Neuronal stem cell (in vitro differentiated cells): Measurements from ENCODE around the gene NKAIN4.

Experiments used
- DNase-seq: peaks from one replicate; pipeline ENCODE4 v3.0.0-alpha.2; 2013; ENCODE audit warnings: low spot score
- H2AFZ ChIP-seq: one replicate; pipeline ENCODE4 v1.6.1; 2013; ENCODE audit warnings: mild to moderate bottlenecking, low read length, inconsistent platforms
- H2AK5ac ChIP-seq: 2 replicates; pipeline ENCODE4 v1.6.1; 2013; ENCODE audit warnings: low read depth, mild to moderate bottlenecking, inconsistent platforms, low read length, moderate library complexity, mixed read lengths
- H2BK120ac ChIP-seq: 2 replicates; pipeline ENCODE4 v1.6.1; 2013; ENCODE audit warnings: low read depth, mild to moderate bottlenecking, inconsistent platforms, low read length, moderate library complexity, mixed read lengths
- H2BK12ac ChIP-seq: one replicate; pipeline ENCODE4 v1.6.1; 2013; ENCODE audit warnings: low read length, inconsistent platforms
- H2BK15ac ChIP-seq: 2 replicates; pipeline ENCODE4 v1.6.1; 2013; ENCODE audit warnings: mild to moderate bottlenecking, low read length, inconsistent platforms, mixed read lengths
- H2BK5ac ChIP-seq: one replicate; pipeline ENCODE4 v1.6.1; 2013; ENCODE audit warnings: inconsistent platforms, mild to moderate bottlenecking, low read length, moderate library complexity
- H3K14ac ChIP-seq: one replicate; pipeline ENCODE4 v1.6.1; 2013; ENCODE audit warnings: low read length, inconsistent platforms
- H3K18ac ChIP-seq: 2 replicates; pipeline ENCODE4 v1.6.1; 2013; ENCODE audit warnings: low read length, inconsistent platforms
- H3K23ac ChIP-seq: 2 replicates; pipeline ENCODE4 v1.6.1; 2013; ENCODE audit warnings: low read depth, mild to moderate bottlenecking, mixed read lengths, low read length, inconsistent platforms; ENCODE audit not compliant: poor library complexity
- H3K27ac ChIP-seq: replicated peaks from 3 replicates; pipeline ENCODE4 v1.5.1; 2013; ENCODE audit warnings: low read length, inconsistent platforms
- H3K27me3 ChIP-seq, 3 experiments: 2 replicates each; pipeline ENCODE4 v1.6.1; 2013; ENCODE audit warnings: low read length in 3 of 3, mild to moderate bottlenecking in 2 of 3, inconsistent platforms in 1 of 3, low read depth in 1 of 3, mixed read lengths in 1 of 3, moderate library complexity in 1 of 3; ENCODE audit not compliant: control insufficient read depth in 3 of 3, insufficient read depth in 3 of 3
- H3K36me3 ChIP-seq, 2 donors: replicated peaks in 1 of 2; 2 replicates each; pipeline ENCODE4 v1.6.1; 2013; ENCODE audit warnings: low read length in 2 of 2; ENCODE audit not compliant: control insufficient read depth in 2 of 2, insufficient read depth in 2 of 2
- H3K4ac ChIP-seq: 2 replicates; pipeline ENCODE4 v1.6.1; 2013; ENCODE audit warnings: inconsistent platforms, mild to moderate bottlenecking, low read length, moderate library complexity
- H3K4me1 ChIP-seq, 2 donors: 1 replicate in 1 of 2; 2 replicates in 1 of 2; pipeline ENCODE4 v1.6.1; 2013; ENCODE audit warnings: low read length in 2 of 2, low read depth in 1 of 2; ENCODE audit not compliant: control insufficient read depth in 2 of 2, insufficient read depth in 1 of 2
- H3K4me2 ChIP-seq: one replicate; pipeline ENCODE4 v1.6.1; 2013; ENCODE audit warnings: mild to moderate bottlenecking, low read length, inconsistent platforms; ENCODE audit not compliant: insufficient read depth, poor library complexity, severe bottlenecking
- H3K4me3 ChIP-seq, 2 donors: 2 replicates each; pipeline ENCODE4 v1.5.1; 2013; ENCODE audit warnings: low read length in 2 of 2, mild to moderate bottlenecking in 2 of 2, inconsistent platforms in 1 of 2, moderate library complexity in 1 of 2
- H3K79me1 ChIP-seq: one replicate; pipeline ENCODE4 v1.6.1; 2013; ENCODE audit warnings: low read depth, mild to moderate bottlenecking, inconsistent platforms, low read length, moderate library complexity
- H3K9ac ChIP-seq: one replicate; pipeline ENCODE4 v1.6.1; 2013; ENCODE audit warnings: mild to moderate bottlenecking, low read depth, low read length, inconsistent platforms; ENCODE audit not compliant: poor library complexity
- H3K9me3 ChIP-seq, 2 donors: replicated peaks in 1 of 2; 2 replicates each; pipeline versions ENCODE3 to v1.6.1; 2013; ENCODE audit warnings: low read length in 2 of 2, mild to moderate bottlenecking in 2 of 2, inconsistent platforms in 1 of 2, low read depth in 1 of 2, mixed read lengths in 1 of 2, moderate library complexity in 1 of 2; ENCODE audit not compliant: control insufficient read depth in 2 of 2, insufficient read depth in 1 of 2
- H4K8ac ChIP-seq: one replicate; pipeline ENCODE4 v1.6.1; 2013; ENCODE audit warnings: low read depth, mild to moderate bottlenecking, inconsistent platforms, low read length, moderate library complexity
- H4K91ac ChIP-seq: one replicate; pipeline ENCODE4 v1.6.1; 2013; ENCODE audit warnings: low read length, low read depth, mild to moderate bottlenecking, inconsistent platforms; ENCODE audit not compliant: poor library complexity
- WGBS, 2 donors: extraction: QIAGEN DNeasy Blood & Tissue Kit; methylation state at CpG; one replicate each; pipeline ENCODE4 v1.1.7; 2013; ENCODE audit warnings: missing lambda C conversion rate in 2 of 2, mixed read lengths in 1 of 2; ENCODE audit not compliant: insufficient read length in 2 of 2, insufficient replicate concordance in 1 of 2; ENCODE audit errors: extremely low coverage in 2 of 2; 5-methylcytosine and 5-hydroxymethylcytosine counted together

Gene NKAIN4

GRCh38 chr20:63288581-63289251 lies 34.5 kb upstream of the NKAIN4 start:
- H3K9ac ChIP-seq: no peak overlapping the region
- peaks cover 28 to 56% of the 10 kb centered on the region in 2 donors for H3K36me3 ChIP-seq
- no peak overlapping the region for H2BK12ac ChIP-seq
- H3K4ac ChIP-seq: no peak overlapping the region
- H3K4me2 ChIP-seq: no peak overlapping the region
- no peak overlapping the region for H3K4me3 ChIP-seq
- peak overlapping the region; percentile 55 for H3K23ac ChIP-seq
- H3K27me3 ChIP-seq: no peaks in the 10 kb centered on the region
- peaks cover 11% of the 10 kb centered on the region for H3K79me1 ChIP-seq
- H2AK5ac ChIP-seq: no peak overlapping the region
- H3K9me3 ChIP-seq: no peaks in the 10 kb centered on the region
- no peak overlapping the region for H2AFZ ChIP-seq
- H2BK5ac ChIP-seq: no peak overlapping the region
- no peak for DNase-seq
- no peak overlapping the region for H4K8ac ChIP-seq
- H4K91ac ChIP-seq: no peak overlapping the region
- no CpG with 5 or more reads among the region's 28 CpGs for WGBS, 2 donors
- H2BK15ac ChIP-seq: no peak overlapping the region
- peaks cover 0 to 6% of the 10 kb centered on the region in 2 donors for H3K4me1 ChIP-seq
- no peak overlapping the region for H3K18ac ChIP-seq
- no peak overlapping the region for H2BK120ac ChIP-seq
- H3K27ac ChIP-seq: no peak overlapping the region
- no peak overlapping the region for H3K14ac ChIP-seq

- H3K27me3 ChIP-seq: no peaks in the 10 kb centered on the region
- H2AK5ac ChIP-seq: no peak overlapping the region
- no peak overlapping the region for H2AFZ ChIP-seq
- no peak overlapping the region for H3K14ac ChIP-seq
- H3K9me3 ChIP-seq: no peaks in the 10 kb centered on the region
- H3K4ac ChIP-seq: no peak overlapping the region
- no peak for DNase-seq
- no peak overlapping the region for H2BK15ac ChIP-seq
- H2BK12ac ChIP-seq: no peak overlapping the region
- H3K18ac ChIP-seq: no peak overlapping the region
- H2BK5ac ChIP-seq: no peak overlapping the region
- H3K9ac ChIP-seq: no peak overlapping the region
- H3K4me1 ChIP-seq: peaks cover 0 to 6% of the 10 kb centered on the region in 2 donors
- no peak overlapping the region for H2BK120ac ChIP-seq
- no peak overlapping the region for H3K4me3 ChIP-seq
- no peak overlapping the region for H3K4me2 ChIP-seq
- no CpG with 5 or more reads among the region's 55 CpGs for WGBS, 2 donors
- no peak overlapping the region for H3K27ac ChIP-seq
- H3K36me3 ChIP-seq: peaks cover 35 to 64% of the 10 kb centered on the region in 2 donors
- H3K23ac ChIP-seq: no peak overlapping the region
- peaks cover 11% of the 10 kb centered on the region for H3K79me1 ChIP-seq
- H4K91ac ChIP-seq: no peak overlapping the region
- H4K8ac ChIP-seq: peak overlapping the region; percentile 43
Observed at GRCh38 chr20:63287697-63288580, 33.7 kb upstream of the NKAIN4 start.

- Histone ChIP-seq H3K27me3 (no peaks in the 10 kb centered on the region), H3K27ac (no peak overlapping the region), H3K4ac (no peak overlapping the region), H3K79me1 (peaks cover 9% of the 10 kb centered on the region), H3K36me3 (peaks cover 40 to 73% of the 10 kb centered on the region in 2 donors), H3K9ac (no peak overlapping the region), H2BK12ac (no peak overlapping the region), H3K23ac (no peak overlapping the region), H2AK5ac (no peak overlapping the region), H3K14ac (no peak overlapping the region), H3K18ac (no peak overlapping the region), H2AFZ (no peak overlapping the region), H4K8ac (no peak overlapping the region), H4K91ac (no peak overlapping the region), H3K9me3 (no peaks in the 10 kb centered on the region), H2BK120ac (no peak overlapping the region), H2BK15ac (no peak overlapping the region), H2BK5ac (no peak overlapping the region), H3K4me3 (no peak overlapping the region), H3K4me2 (no peak overlapping the region), H3K4me1 (peaks cover 0 to 6% of the 10 kb centered on the region in 2 donors)
- no CpG with 5 or more reads among the region's 23 CpGs for WGBS, 2 donors
- no peak for DNase-seq
Observed at GRCh38 chr20:63286781-63287696, 32.8 kb upstream of the NKAIN4 start.
